GM23338 (cell line): ENCODE measurements around the gene PRR11.

ENCODE experiments used
- CREB1 ChIP-seq: fragments of 250-450 bp; sonication (Bioruptor Pico); IDR thresholded peaks from 2 replicates; pipeline ENCODE4 v1.5.0; 2020; ENCODE audit warnings: low read depth, mild to moderate bottlenecking, moderate library complexity
- EZH2 ChIP-seq: fragments of 200-600 bp; sonication (generic); IDR thresholded peaks from one replicate; pipeline ENCODE4 v1.8.0; 2017; ENCODE audit warnings: antibody characterized with exemption, mild to moderate bottlenecking, low read depth; ENCODE audit not compliant: unreplicated experiment
- EZH2phosphoT487 ChIP-seq: fragments of 200-600 bp; sonication (generic); IDR thresholded peaks from one replicate; pipeline ENCODE4 v1.8.1; 2018; ENCODE audit warnings: antibody characterized with exemption; ENCODE audit not compliant: unreplicated experiment
- JUNB ChIP-seq: IDR thresholded peaks from one replicate; pipeline ENCODE4 v1.6.1; 2016; ENCODE audit warnings: antibody characterized with exemption; ENCODE audit not compliant: unreplicated experiment
- NANOG ChIP-seq: IDR thresholded peaks from 2 replicates; pipeline ENCODE4 v1.6.1; 2016; ENCODE audit warnings: antibody characterized with exemption, borderline replicate concordance
- POLR2AphosphoS5 ChIP-seq: IDR thresholded peaks from 2 replicates; pipeline ENCODE4 v1.6.1; 2016; ENCODE audit warnings: antibody characterized with exemption, low read depth
- REST ChIP-seq: IDR thresholded peaks from one replicate; pipeline ENCODE4 v1.6.1; 2018; ENCODE audit warnings: antibody characterized with exemption; ENCODE audit not compliant: unreplicated experiment
- STAT1 ChIP-seq: IDR thresholded peaks from one replicate; pipeline ENCODE4 v1.6.1; 2016; ENCODE audit warnings: antibody characterized with exemption; ENCODE audit not compliant: unreplicated experiment
- ZNF331 ChIP-seq: fragments of 250-450 bp; sonication (Bioruptor Pico); IDR thresholded peaks from 2 replicates; pipeline ENCODE4 v1.5.0; 2020; ENCODE audit warnings: low read depth, mild to moderate bottlenecking, moderate library complexity
- TF ChIP-seq, protein P1 (sequence below), 2 experiments: fragments of 200-600 bp in 1 of 2; sonication (generic) in 1 of 2; conservative IDR thresholded peaks; 2 replicates each; pipeline versions ENCODE4 v1.5.1 to v1.6.1; 2016 to 2017; ENCODE audit warnings: antibody characterized with exemption in 2 of 2, low read depth in 2 of 2, mild to moderate bottlenecking in 2 of 2, moderate library complexity in 1 of 2
- TF ChIP-seq, protein P2 (sequence below): IDR thresholded peaks from 2 replicates; pipeline ENCODE4 v1.6.1; 2016; ENCODE audit warnings: antibody characterized with exemption

GRCh38 chr17:59139939-59140338 lies 15.6 kb upstream of the PRR11 start:
- TF ChIP-seq, protein P1, sequence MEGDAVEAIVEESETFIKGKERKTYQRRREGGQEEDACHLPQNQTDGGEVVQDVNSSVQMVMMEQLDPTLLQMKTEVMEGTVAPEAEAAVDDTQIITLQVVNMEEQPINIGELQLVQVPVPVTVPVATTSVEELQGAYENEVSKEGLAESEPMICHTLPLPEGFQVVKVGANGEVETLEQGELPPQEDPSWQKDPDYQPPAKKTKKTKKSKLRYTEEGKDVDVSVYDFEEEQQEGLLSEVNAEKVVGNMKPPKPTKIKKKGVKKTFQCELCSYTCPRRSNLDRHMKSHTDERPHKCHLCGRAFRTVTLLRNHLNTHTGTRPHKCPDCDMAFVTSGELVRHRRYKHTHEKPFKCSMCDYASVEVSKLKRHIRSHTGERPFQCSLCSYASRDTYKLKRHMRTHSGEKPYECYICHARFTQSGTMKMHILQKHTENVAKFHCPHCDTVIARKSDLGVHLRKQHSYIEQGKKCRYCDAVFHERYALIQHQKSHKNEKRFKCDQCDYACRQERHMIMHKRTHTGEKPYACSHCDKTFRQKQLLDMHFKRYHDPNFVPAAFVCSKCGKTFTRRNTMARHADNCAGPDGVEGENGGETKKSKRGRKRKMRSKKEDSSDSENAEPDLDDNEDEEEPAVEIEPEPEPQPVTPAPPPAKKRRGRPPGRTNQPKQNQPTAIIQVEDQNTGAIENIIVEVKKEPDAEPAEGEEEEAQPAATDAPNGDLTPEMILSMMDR (conservative IDR thresholded peaks at IDR 0.05; ENCODE audit: low read depth in 2 of 2), result no peak
- TF ChIP-seq EZH2, result no peak
- no peak for TF ChIP-seq CREB1 (CRISPR knock-in tag)
- TF ChIP-seq JUNB, result no peak
- TF ChIP-seq EZH2phosphoT487, result no peak
- TF ChIP-seq ZNF331 (CRISPR knock-in tag), result no peak
- no peak for TF ChIP-seq POLR2AphosphoS5
- TF ChIP-seq, protein P2, sequence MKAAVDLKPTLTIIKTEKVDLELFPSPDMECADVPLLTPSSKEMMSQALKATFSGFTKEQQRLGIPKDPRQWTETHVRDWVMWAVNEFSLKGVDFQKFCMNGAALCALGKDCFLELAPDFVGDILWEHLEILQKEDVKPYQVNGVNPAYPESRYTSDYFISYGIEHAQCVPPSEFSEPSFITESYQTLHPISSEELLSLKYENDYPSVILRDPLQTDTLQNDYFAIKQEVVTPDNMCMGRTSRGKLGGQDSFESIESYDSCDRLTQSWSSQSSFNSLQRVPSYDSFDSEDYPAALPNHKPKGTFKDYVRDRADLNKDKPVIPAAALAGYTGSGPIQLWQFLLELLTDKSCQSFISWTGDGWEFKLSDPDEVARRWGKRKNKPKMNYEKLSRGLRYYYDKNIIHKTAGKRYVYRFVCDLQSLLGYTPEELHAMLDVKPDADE, result no peak
- no peak for TF ChIP-seq REST
- TF ChIP-seq STAT1, result no peak
- no peak for TF ChIP-seq NANOG
